GM21717 (cell line): Measurements from ENCODE around the gene SLC1A3.

Experiments used
- ATAC-seq: cut with Tn5 transposase; IDR thresholded peaks from one replicate; pipeline ENCODE4 v1.9.1; 2021; ENCODE audit warnings: mild to moderate bottlenecking, moderate library complexity; ENCODE audit not compliant: unreplicated experiment

SLC1A3 gene

DNA sequence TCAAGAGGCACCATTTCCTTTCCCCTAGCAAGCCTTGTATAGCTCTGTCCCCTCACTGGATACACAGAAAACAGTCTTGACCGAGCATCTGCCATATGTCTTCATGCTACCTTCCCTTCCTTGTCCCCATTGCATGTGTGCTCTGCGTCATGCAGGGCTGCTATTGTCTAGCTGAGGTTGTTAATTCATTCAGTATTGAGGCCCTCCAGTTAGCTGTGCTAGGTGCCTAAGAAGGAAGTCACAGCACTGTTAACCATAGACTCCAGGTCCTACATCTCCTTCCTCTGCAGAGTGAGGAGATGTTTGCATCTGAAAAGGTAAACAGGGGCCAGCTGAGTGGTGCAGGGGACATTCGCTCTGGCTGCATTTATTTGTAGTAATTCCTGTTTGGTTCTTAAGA lies 48.2 kb downstream of the SLC1A3 start:
- ATAC-seq = no peak

- no peak for ATAC-seq
Observed at GRCh38 chr5:36655161-36655560, 48.8 kb downstream of the SLC1A3 start.

GRCh38 chr5:36656556-36656955 lies 50.1 kb downstream of the SLC1A3 start:
- ATAC-seq = no peak

- ATAC-seq = no peak
Observed at GRCh38 chr5:36657563-36657995, 51.2 kb downstream of the SLC1A3 start.

GRCh38 chr5:36658038-36658756 lies 51.8 kb downstream of the SLC1A3 start:
- ATAC-seq = no peak

GRCh38 chr5:36659411-36659810 lies 53.0 kb downstream of the SLC1A3 start:
- no peak for ATAC-seq

DNA sequence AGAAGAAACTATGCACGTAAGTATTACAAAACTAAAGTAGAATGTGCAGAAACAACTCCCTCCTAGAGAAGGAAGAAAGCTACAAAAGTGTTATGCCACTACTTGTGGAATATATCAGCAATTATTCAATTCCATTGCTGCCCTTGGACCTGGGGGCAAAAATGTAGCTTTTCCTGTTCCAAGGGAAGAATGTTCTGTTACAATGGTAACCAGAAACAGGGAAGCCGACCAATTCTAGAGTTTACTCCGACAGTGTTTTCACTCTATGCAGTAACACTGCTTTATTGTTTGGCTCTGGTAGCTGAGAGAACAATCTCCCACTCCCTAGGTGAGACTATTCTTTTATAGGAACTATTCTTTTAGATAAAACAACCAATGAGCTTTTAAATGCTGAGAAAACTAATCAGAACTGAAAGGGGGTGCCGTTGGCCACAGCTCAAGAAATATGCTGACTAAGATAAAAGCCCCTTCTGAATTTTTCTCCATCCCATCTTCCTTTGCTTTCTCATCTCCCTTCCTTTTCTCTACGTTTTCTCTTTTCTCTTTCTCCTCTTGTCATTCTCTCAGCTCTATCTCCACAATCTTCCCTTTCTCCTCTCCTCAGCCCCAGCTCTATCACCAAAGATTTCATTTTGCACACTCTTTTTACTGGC lies 54.1 kb downstream of the SLC1A3 start:
- ATAC-seq = no peak

DNA sequence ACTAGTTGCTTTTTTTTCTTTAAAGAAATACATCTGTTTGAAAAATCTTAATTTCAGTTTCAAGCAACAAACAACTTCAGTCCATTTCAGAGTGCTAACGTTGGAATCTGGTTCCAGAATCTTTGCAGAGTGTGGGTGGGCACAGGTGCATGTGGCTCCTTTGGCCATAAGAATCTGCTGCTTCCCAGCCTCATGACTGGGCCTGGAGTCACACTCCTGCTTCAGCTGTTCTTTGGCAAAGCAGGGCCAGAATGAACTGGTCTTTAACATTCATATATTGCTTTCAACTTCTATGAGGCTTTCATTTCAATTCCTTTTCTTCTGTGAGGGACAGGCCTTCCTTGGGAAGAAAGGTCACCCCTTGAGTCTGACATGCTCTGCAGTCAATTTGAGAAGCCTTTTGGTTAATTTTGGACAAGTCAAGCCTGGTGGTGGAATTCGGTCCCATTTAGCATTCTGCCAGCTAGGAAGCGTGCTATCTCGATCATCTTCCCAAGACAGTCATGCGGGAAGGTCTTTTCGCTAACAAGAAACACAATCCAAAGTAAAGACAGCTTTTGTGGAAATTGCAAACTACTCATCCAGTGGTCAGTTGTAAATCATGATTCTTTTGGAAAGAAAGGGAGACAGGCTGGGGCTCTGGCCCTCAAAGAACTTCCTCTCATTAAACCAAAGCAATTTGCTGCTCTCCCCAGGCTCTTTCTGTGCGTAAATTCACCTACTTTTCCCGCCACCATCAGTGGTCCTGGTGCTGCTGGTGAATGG lies 55.2 kb downstream of the SLC1A3 start:
- ATAC-seq = no peak

GRCh38 chr5:36662291-36662851 lies 56.0 kb downstream of the SLC1A3 start:
- ATAC-seq = no peak

GRCh38 chr5:36664766-36665165 lies 58.4 kb downstream of the SLC1A3 start:
- no peak for ATAC-seq

DNA sequence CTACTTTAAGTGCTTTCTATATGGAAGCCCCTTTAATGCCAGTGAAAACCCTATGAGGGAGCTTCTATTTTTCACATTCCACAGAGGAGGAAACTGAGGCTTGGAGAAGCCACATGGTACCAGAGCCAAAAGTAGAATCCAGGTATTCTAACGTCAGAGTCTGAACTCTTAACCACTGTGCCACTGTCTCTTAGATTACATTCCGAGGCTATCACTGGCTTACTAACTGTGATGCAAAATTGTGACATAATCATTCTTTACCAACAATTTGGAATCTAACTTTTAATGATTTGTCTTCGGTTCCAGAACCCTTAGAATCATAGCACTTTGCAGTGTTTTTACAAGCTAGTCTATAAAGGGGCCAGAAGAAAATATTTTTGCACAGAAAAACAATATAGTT lies 59.2 kb downstream of the SLC1A3 start:
- no peak for ATAC-seq

DNA sequence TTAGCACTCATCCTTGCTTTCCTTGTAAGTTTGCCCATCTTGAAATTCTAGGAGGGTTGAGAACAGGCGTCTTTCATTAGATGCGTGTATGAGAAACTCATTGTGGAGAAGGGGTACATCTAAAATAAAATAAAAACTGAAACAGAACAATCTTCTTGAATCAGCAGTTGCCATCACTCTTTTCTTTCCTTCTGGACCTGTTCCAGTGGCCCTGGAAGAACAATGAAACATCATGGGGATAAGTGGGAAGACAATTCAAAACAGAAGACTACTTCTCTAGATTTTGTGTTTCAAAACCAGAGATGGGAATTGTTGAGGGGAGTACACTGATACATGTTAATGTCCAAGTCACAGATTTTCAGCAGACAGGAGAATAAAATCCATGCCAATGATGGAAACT lies 59.9 kb downstream of the SLC1A3 start:
- no peak for ATAC-seq

GRCh38 chr5:36666986-36667385 lies 60.6 kb downstream of the SLC1A3 start:
- no peak for ATAC-seq

DNA sequence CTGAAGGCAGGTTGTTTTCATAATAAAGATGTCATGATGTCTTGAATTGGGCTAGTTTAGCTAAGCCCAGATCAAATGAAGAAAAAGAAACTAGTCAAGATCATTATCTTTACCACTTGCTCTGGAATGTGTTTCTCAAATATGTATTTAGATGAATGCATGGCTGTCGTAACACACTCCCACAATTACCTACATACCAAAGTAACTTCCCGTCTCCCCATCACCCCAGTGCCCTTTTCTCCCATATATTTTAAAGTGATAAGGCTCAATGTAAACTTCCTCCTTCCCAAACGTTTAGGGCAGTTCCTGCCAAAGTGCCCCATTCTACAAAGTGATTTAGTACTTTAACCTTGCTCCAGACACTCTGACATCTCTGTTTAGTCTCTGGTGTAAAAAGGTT lies 61.4 kb downstream of the SLC1A3 start:
- no peak for ATAC-seq

DNA sequence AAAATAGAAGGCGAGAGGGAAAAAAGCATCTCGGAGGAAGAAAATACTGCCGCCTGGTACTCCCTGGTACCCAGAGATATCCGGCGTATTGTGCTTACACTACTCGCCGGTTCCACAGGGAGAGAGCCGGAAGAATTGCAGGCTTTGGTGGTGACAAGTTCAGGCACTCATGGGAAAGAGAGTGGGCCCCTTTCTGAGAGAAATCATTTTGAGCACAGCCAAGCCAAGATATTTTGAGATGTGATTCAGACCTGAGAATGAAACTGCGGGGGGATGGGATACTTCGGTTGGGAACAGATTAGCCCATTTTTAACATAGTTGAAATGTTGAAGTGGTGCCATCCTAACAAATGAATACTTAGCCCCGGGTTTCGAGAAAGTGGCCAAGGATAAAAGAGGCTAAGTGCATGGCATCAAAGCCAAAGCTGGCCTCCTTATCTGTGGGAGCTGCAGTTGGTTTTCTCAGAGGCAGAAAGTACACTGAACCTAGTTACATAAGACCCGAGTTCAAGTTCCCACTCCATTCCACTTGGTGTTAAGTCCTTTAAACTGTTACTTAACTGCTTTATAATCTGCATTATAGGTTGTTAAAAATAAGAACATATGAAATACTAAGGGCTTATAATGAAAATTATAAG lies 62.7 kb downstream of the SLC1A3 start:
- no peak for ATAC-seq

- ATAC-seq = no peak
Observed at GRCh38 chr5:36670548-36670947, 64.1 kb downstream of the SLC1A3 start.

- ATAC-seq = no peak
Observed at GRCh38 chr5:36675282-36675681, 68.9 kb downstream of the SLC1A3 start.

- ATAC-seq = no peak
Observed at GRCh38 chr5:36679221-36679989, 73.0 kb downstream of the SLC1A3 start.

- ATAC-seq = no peak
Observed at GRCh38 chr5:36680066-36680465, 73.7 kb downstream of the SLC1A3 start.

- ATAC-seq = no peak
Observed at GRCh38 chr5:36681711-36682110, 75.3 kb downstream of the SLC1A3 start.
